Hematopoietic multipotent progenitor cell (in vitro differentiated cells): ENCODE measurements around the gene RNF103. TPM values are rescaled to one million over a fixed set of nuclear protein-coding genes. Genes with fewer than 3 reads are reported as not detected.
A peak's percentile ranks its signal among the peaks of the same experiment; 100 is the strongest.
"Not testable (repeated sequence)": the region's sequence is repeated elsewhere in the genome, so short reads cannot be mapped to it uniquely, and the experiment has no call there.

Source experiments
- DNase-seq, 3 donors: peaks; one replicate each; pipeline ENCODE4 v3.0.0-alpha.2; 2011 to 2015; ENCODE audit warnings: low read depth in 2 of 3, low spot score in 2 of 3
- total RNA-seq: library from RNA; depleted of rRNA; stranded (reverse); fragments of >200 nt; gene quantifications from one replicate; pipeline ENCODE4 v1.2.3, GENCODE V29; 2012

The RNF103 gene
- total RNA-seq = 15.6 TPM

GRCh38 chr2:86623494-86624266 is at the start of gene RNF103:
Gene RNF103 (minus strand): TSS chr2:86623865. CDS start chr2:86622886, 979 bp downstream.
- DNase-seq = peak; percentile 74 to 94 (median 93)

- DNase-seq = no peak
Measured at GRCh38 chr2:86673011-86673410, 49.3 kb upstream of the RNF103 start.

- DNase-seq = no peak
Measured at GRCh38 chr2:86672027-86672545, 48.4 kb upstream of the RNF103 start.

GRCh38 chr2:86671337-86671981 is 47.8 kb upstream of the RNF103 start:
- DNase-seq = no peak

- not testable (repeated sequence) for DNase-seq
Measured at GRCh38 chr2:86669323-86669722, 45.7 kb upstream of the RNF103 start.

GRCh38 chr2:86661333-86661732 is 37.7 kb upstream of the RNF103 start:
- peak in 2 of 3 donors; percentile 29 to 39 for DNase-seq

- peak in 1 of 3 donors; percentile 31 for DNase-seq
Measured at GRCh38 chr2:86650188-86650587, 26.5 kb upstream of the RNF103 start.

- no peak for DNase-seq
Measured at GRCh38 chr2:86649119-86649947, 25.7 kb upstream of the RNF103 start.

GRCh38 chr2:86648681-86649080 is 25.0 kb upstream of the RNF103 start:
- no peak for DNase-seq

- no peak for DNase-seq
Measured at GRCh38 chr2:86646865-86647264, 23.2 kb upstream of the RNF103 start.

GRCh38 chr2:86646329-86646728 is 22.7 kb upstream of the RNF103 start:
- no peak for DNase-seq

- no peak for DNase-seq
Measured at GRCh38 chr2:86645752-86646151, 22.1 kb upstream of the RNF103 start.

GRCh38 chr2:86638712-86639111 is 15.0 kb upstream of the RNF103 start:
- DNase-seq = no peak

GRCh38 chr2:86636842-86637241 is 13.2 kb upstream of the RNF103 start:
- no peak for DNase-seq

GRCh38 chr2:86634352-86634751 is 10.7 kb upstream of the RNF103 start:
- DNase-seq = no peak

- no peak for DNase-seq
Measured at GRCh38 chr2:86633155-86633651, 9.5 kb upstream of the RNF103 start.

- peak in 1 of 3 donors; percentile 19 for DNase-seq
Measured at GRCh38 chr2:86632672-86633071, 9.0 kb upstream of the RNF103 start.

- no peak for DNase-seq
Measured at GRCh38 chr2:86631846-86632485, 8.3 kb upstream of the RNF103 start.

GRCh38 chr2:86628091-86628522 is 4.4 kb upstream of the RNF103 start:
- no peak for DNase-seq

- no peak for DNase-seq
Measured at GRCh38 chr2:86627550-86627949, 3.9 kb upstream of the RNF103 start.
